ENCODE data around the gene MAP3K8. TPM values are rescaled to one million over a fixed set of nuclear protein-coding genes. Genes with fewer than 3 reads are reported as not detected.
"Not testable (repeated sequence)": the region's sequence is repeated elsewhere in the genome, so short reads cannot be mapped to it uniquely, and the experiment has no call there.

MAP3K8 gene
- total RNA-seq, 1 donor from 2014 or later, result 11.5 TPM

DNA sequence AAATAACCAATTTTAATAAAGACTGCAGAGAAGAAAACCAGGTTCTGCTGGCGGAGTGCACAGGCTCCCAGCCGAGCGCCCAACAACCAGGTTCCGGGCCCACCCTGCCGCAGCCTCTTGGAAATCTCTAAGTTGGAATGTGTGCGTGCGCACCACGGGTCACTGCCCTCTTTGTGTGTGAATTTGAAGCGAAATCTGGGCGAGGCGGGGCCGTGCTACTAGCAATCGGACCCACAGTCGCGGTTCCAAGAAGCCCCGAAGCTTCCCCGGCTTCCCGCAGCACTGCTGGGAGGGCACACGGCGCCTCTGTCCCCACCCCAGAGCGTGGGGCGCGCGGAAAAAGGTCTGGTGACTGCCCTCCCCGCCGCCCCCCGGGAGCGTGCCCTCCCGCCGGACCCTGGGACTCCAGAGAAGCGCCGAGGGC, 666 bp upstream of the MAP3K8 start:
- peaks cover 54% of the 10 kb centered on the region for H3K4me1 Mint-ChIP-seq (ENCODE audit: unreplicated experiment)
- H3K9me3 Mint-ChIP-seq (ENCODE audit: unreplicated experiment), result no peaks in the 10 kb centered on the region
- peaks cover 4% of the 10 kb centered on the region for H3K36me3 Mint-ChIP-seq (ENCODE audit: unreplicated experiment)
- peak; percentile 89 for DNase-seq (ENCODE audit: extremely low spot score, unreplicated experiment)
- H3K27me3 Mint-ChIP-seq (ENCODE audit: unreplicated experiment), result no peaks in the 10 kb centered on the region
- H3K4me3 Mint-ChIP-seq (ENCODE audit: unreplicated experiment), result peak overlapping the region; percentile 90
- TF ChIP-seq, protein P1, sequence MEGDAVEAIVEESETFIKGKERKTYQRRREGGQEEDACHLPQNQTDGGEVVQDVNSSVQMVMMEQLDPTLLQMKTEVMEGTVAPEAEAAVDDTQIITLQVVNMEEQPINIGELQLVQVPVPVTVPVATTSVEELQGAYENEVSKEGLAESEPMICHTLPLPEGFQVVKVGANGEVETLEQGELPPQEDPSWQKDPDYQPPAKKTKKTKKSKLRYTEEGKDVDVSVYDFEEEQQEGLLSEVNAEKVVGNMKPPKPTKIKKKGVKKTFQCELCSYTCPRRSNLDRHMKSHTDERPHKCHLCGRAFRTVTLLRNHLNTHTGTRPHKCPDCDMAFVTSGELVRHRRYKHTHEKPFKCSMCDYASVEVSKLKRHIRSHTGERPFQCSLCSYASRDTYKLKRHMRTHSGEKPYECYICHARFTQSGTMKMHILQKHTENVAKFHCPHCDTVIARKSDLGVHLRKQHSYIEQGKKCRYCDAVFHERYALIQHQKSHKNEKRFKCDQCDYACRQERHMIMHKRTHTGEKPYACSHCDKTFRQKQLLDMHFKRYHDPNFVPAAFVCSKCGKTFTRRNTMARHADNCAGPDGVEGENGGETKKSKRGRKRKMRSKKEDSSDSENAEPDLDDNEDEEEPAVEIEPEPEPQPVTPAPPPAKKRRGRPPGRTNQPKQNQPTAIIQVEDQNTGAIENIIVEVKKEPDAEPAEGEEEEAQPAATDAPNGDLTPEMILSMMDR (IDR thresholded peaks at IDR 0.05), result no peak
- peak overlapping the region; percentile 96 for H3K27ac Mint-ChIP-seq (ENCODE audit: unreplicated experiment)

DNA sequence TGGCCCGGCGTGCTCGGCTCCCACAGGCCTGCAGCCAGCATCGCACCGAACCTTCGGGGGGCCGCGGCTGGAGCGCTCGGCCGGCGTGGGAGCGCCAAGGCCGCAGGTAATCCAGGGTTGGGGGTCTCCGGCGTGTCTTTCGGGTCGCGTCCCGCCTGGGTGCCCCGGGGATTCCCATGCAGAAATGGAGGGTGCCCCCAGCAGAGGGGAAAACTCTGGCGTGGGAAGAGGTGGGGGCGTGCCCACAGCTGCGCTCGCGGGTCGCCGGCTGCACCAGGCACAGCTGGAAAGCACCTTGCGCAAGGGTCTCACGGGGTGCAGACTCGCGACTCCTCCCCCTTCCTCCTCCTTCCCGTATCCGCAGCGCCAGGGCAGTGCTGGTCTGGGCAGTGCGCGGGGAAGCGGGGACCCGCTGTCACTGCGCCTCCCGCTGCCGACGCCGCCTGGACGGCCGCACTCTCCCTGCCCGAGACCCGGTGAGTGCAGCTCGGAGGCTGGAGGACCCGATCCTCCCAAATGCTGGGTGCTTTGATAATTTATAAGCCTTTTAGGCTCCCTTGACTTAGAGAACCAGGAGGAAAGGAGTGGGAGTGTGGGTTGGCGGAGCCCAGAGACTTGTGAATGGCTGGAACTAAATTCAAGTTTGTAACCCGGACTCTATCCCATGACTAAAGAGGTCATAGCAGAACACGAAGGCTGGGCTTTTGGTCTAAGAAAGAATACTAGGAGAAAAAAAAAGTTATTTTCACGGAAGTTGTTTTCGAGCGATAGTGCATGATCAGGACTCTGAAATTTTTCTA, 489 bp downstream of the MAP3K8 start:
- Mint-ChIP-seq H3K4me1 (ENCODE audit: unreplicated experiment) (peaks cover 61% of the 10 kb centered on the region), H3K27ac (ENCODE audit: unreplicated experiment) (peak overlapping the region; percentile 96), H3K9me3 (ENCODE audit: unreplicated experiment) (no peaks in the 10 kb centered on the region), H3K36me3 (ENCODE audit: unreplicated experiment) (peaks cover 7% of the 10 kb centered on the region), H3K4me3 (ENCODE audit: unreplicated experiment) (peak overlapping the region; percentile 90), H3K27me3 (ENCODE audit: unreplicated experiment) (no peaks in the 10 kb centered on the region)
- TF ChIP-seq, protein P1 (IDR thresholded peaks at IDR 0.05), result no peak
- peak; percentile 91 for DNase-seq (ENCODE audit: extremely low spot score, unreplicated experiment)

DNA sequence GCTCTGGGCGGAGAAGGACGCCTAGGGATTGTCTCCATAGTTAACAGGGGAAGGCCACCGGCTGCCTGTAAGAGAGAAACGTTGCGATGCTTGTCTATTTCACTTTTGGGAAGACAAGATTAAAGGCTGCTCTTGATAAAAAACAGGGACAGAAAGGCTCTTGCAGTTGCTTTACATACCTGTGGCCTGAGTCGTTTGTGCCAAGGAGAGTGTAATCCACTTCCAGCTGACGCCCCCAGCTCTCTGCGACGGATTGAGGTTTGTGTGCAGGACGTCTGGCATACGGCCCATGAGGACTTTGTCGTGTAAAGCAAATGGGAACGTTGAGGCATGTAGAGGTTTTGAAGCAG, 1.1 kb downstream of the MAP3K8 start:
- Mint-ChIP-seq H3K4me1 (ENCODE audit: unreplicated experiment) (peaks cover 62% of the 10 kb centered on the region), H3K27ac (ENCODE audit: unreplicated experiment) (peak overlapping the region; percentile 96), H3K4me3 (ENCODE audit: unreplicated experiment) (peak overlapping the region; percentile 90), H3K27me3 (ENCODE audit: unreplicated experiment) (no peaks in the 10 kb centered on the region), H3K9me3 (ENCODE audit: unreplicated experiment) (no peaks in the 10 kb centered on the region), H3K36me3 (ENCODE audit: unreplicated experiment) (peaks cover 10% of the 10 kb centered on the region)
- peak; percentile 59 for DNase-seq (ENCODE audit: extremely low spot score, unreplicated experiment)
- TF ChIP-seq, protein P1 (IDR thresholded peaks at IDR 0.05), result no peak

DNA sequence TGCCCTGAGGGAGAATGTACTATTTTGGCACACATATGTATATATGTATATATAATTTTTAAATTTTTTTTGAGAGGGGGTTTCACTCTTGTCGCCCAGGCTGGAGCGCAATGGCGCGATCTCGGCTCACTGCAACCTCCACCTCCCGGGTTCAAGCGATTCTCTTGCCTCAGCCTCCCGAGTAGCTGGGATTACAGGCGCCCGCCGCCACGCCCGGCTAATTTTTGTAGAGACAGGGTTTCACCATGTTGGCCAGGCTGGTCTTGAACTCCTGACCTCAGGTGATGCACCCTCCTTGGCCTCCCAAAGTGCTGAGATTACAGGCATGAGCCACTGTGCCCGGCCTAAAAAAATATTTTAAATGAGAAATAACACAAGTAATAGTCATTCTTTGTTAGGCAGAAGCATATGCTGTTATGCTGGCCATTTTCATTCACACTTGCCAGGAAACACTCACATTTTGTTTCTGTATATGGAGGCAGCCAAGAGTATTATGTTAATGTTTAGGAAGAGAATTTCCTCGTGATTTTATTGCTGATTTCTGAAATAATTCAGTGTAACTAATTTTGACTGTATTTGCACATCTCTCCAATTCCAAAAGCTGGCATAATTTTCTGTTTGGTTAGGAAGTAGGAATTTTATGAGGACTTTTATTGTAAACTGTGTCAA, 1.6 kb downstream of the MAP3K8 start:
- Mint-ChIP-seq H3K4me3 (ENCODE audit: unreplicated experiment) (peak overlapping the region; percentile 90), H3K4me1 (ENCODE audit: unreplicated experiment) (peaks cover 63% of the 10 kb centered on the region), H3K36me3 (ENCODE audit: unreplicated experiment) (peaks cover 15% of the 10 kb centered on the region), H3K27ac (ENCODE audit: unreplicated experiment) (peak overlapping the region; percentile 96)
- peak; percentile 21 for DNase-seq (ENCODE audit: extremely low spot score, unreplicated experiment)
- not testable (repeated sequence) for H3K27me3 Mint-ChIP-seq (ENCODE audit: unreplicated experiment); H3K9me3 Mint-ChIP-seq (ENCODE audit: unreplicated experiment)

DNA sequence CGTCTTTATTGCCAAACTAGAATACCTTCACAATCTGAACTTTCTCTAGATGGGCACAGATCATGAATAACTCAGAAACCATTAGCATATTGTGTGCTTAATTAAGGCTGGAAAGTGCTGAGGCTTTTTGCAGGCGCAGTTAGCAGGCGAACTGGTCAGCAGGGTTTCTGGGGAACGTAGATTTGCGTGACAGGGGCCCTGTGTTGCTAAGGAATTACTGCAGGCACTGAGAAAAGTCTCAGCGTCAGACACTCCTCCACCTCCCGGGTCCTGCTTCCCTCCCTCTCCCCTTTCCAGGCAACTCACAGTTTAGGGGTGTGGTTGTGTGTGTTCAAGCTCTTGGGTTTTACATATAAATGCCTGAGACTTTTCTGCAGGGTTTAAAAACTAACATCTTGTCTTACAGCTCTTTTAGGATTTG, 2.2 kb downstream of the MAP3K8 start:
- Mint-ChIP-seq H3K36me3 (ENCODE audit: unreplicated experiment) (peaks cover 18% of the 10 kb centered on the region), H3K4me3 (ENCODE audit: unreplicated experiment) (peak overlapping the region; percentile 72), H3K27me3 (ENCODE audit: unreplicated experiment) (no peaks in the 10 kb centered on the region), H3K9me3 (ENCODE audit: unreplicated experiment) (no peaks in the 10 kb centered on the region), H3K27ac (ENCODE audit: unreplicated experiment) (peak overlapping the region; percentile 96), H3K4me1 (ENCODE audit: unreplicated experiment) (peaks cover 59% of the 10 kb centered on the region)
- DNase-seq (ENCODE audit: extremely low spot score, unreplicated experiment), result no peak
- TF ChIP-seq, protein P1 (IDR thresholded peaks at IDR 0.05), result no peak
